ENCODE measurements around the gene TMEM165. TPM values are rescaled to one million over a fixed set of nuclear protein-coding genes. Genes with fewer than 3 reads are reported as not detected.

TMEM165 gene
- total and polyA plus RNA-seq, 2 donors = 49.8 to 125 TPM

- 76% methylated on average over 3 of the region's 3 CpGs for WGBS
- H3K27me3 ChIP-seq (ENCODE audit: control insufficient read depth in 2 of 2, insufficient read depth in 1 of 2, low read length in 1 of 2) = no peaks in the 10 kb centered on the region
- no peaks in the 10 kb centered on the region for H3K4me1 ChIP-seq (ENCODE audit: control insufficient read depth in 2 of 2, insufficient read depth in 2 of 2, low read length in 2 of 2)
- H3K27ac ChIP-seq (ENCODE audit: low read depth in 1 of 2, low read length in 1 of 2) = no peak overlapping the region
- no peak overlapping the region for H3K4me3 ChIP-seq (ENCODE audit: low read length in 2 of 2)
- H3K36me3 ChIP-seq (ENCODE audit: control insufficient read depth in 2 of 2, insufficient read depth in 2 of 2, low read length in 1 of 2) = peaks cover 5 to 46% of the 10 kb centered on the region in 2 donors
- no peaks in the 10 kb centered on the region for H3K9me3 ChIP-seq (ENCODE audit: control insufficient read depth in 2 of 2, insufficient read depth in 1 of 2, low read length in 1 of 2)
- no peak for DNase-seq (ENCODE audit: low read depth in 6 of 9, low spot score in 9 of 9)
These were observed 42.1 kb downstream of the TMEM165 start for GRCh38 chr4:55437823-55438222.

DNA sequence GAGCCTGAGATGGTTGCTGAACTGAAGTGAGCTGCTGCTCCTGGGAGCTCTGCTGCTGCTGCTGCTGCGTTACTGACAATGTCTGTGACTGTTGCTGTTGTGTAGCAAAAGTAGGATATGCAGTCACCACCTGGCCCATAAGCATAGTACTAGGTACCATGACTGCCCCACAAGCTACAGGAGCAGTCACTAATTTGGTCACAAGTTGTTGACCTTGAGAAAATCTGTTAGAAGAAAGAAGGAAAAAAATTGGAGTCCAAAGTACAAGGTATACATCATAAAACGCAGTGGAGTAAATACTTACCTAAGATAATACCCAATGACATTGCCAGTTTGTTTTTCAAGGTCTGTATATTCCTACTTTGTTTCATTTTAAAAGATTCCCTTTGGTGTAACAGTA lies 42.6 kb downstream of the TMEM165 start:
- no peak for DNase-seq (ENCODE audit: low read depth in 6 of 9, low spot score in 9 of 9)
- Histone ChIP-seq H3K36me3 (ENCODE audit: control insufficient read depth in 2 of 2, insufficient read depth in 2 of 2, low read length in 1 of 2) (peaks cover 5 to 43% of the 10 kb centered on the region in 2 donors), H3K4me3 (ENCODE audit: low read length in 2 of 2) (no peak overlapping the region), H3K4me1 (ENCODE audit: control insufficient read depth in 2 of 2, insufficient read depth in 2 of 2, low read length in 2 of 2) (no peaks in the 10 kb centered on the region), H3K27me3 (ENCODE audit: control insufficient read depth in 2 of 2, insufficient read depth in 1 of 2, low read length in 1 of 2) (no peaks in the 10 kb centered on the region), H3K9me3 (ENCODE audit: control insufficient read depth in 2 of 2, insufficient read depth in 1 of 2, low read length in 1 of 2) (no peaks in the 10 kb centered on the region), H3K27ac (ENCODE audit: low read depth in 1 of 2, low read length in 1 of 2) (no peak overlapping the region)
- WGBS = over 99% methylated on average over 2 of the region's 2 CpGs

DNA sequence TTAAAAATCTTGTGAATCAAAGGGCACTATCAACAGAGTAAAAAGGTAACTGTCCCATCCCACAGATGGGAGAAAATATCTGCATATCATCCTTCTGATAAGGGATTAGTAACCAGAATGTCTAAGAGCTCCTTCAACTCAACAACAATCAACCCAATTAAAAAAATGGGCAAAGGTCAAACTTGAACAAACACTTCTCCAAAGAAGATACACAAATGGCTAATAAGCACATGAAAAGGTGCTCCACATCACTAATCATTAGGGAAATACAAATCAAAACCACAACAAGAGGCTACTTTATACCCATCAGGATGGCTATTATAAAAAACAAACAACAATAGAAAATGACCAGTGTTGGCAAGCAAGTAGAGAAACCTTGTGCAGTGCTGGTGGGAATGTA lies 43.3 kb downstream of the TMEM165 start:
- peaks cover 5 to 38% of the 10 kb centered on the region in 2 donors for H3K36me3 ChIP-seq (ENCODE audit: control insufficient read depth in 2 of 2, insufficient read depth in 2 of 2, low read length in 1 of 2)

GRCh38 chr4:55440786-55441185 lies 45.0 kb downstream of the TMEM165 start:
- H3K4me1 ChIP-seq (ENCODE audit: control insufficient read depth in 2 of 2, insufficient read depth in 2 of 2, low read length in 2 of 2) = no peaks in the 10 kb centered on the region
- DNase-seq (ENCODE audit: low read depth in 6 of 9, low spot score in 9 of 9) = no peak
- no peak overlapping the region for H3K4me3 ChIP-seq (ENCODE audit: low read length in 2 of 2)
- no peak overlapping the region for H3K27ac ChIP-seq (ENCODE audit: low read depth in 1 of 2, low read length in 1 of 2)
- H3K27me3 ChIP-seq (ENCODE audit: control insufficient read depth in 2 of 2, insufficient read depth in 1 of 2, low read length in 1 of 2) = no peaks in the 10 kb centered on the region
- no peaks in the 10 kb centered on the region for H3K9me3 ChIP-seq (ENCODE audit: control insufficient read depth in 2 of 2, insufficient read depth in 1 of 2, low read length in 1 of 2)
- WGBS = 95% methylated on average over 2 of the region's 2 CpGs
- peaks cover 0 to 24% of the 10 kb centered on the region in 2 donors for H3K36me3 ChIP-seq (ENCODE audit: control insufficient read depth in 2 of 2, insufficient read depth in 2 of 2, low read length in 1 of 2)

More for the DNA sequence above, 43.3 kb downstream of the TMEM165 start:
- Histone ChIP-seq H3K27ac (ENCODE audit: low read depth in 1 of 2, low read length in 1 of 2) (no peak overlapping the region), H3K9me3 (ENCODE audit: control insufficient read depth in 2 of 2, insufficient read depth in 1 of 2, low read length in 1 of 2) (no peaks in the 10 kb centered on the region), H3K4me1 (ENCODE audit: control insufficient read depth in 2 of 2, insufficient read depth in 2 of 2, low read length in 2 of 2) (no peaks in the 10 kb centered on the region), H3K27me3 (ENCODE audit: control insufficient read depth in 2 of 2, insufficient read depth in 1 of 2, low read length in 1 of 2) (no peaks in the 10 kb centered on the region), H3K4me3 (ENCODE audit: low read length in 2 of 2) (no peak overlapping the region)
- DNase-seq (ENCODE audit: low read depth in 6 of 9, low spot score in 9 of 9) = no peak

- 65% methylated on average over 1 of the region's 1 CpG for WGBS
- H3K4me3 ChIP-seq (ENCODE audit: low read length in 2 of 2) = no peak overlapping the region
- no peaks in the 10 kb centered on the region for H3K4me1 ChIP-seq (ENCODE audit: control insufficient read depth in 2 of 2, insufficient read depth in 2 of 2, low read length in 2 of 2)
- H3K9me3 ChIP-seq (ENCODE audit: control insufficient read depth in 2 of 2, insufficient read depth in 1 of 2, low read length in 1 of 2) = no peaks in the 10 kb centered on the region
- no peak for DNase-seq (ENCODE audit: low read depth in 6 of 9, low spot score in 9 of 9)
- H3K27me3 ChIP-seq (ENCODE audit: control insufficient read depth in 2 of 2, insufficient read depth in 1 of 2, low read length in 1 of 2) = no peaks in the 10 kb centered on the region
- H3K36me3 ChIP-seq (ENCODE audit: control insufficient read depth in 2 of 2, insufficient read depth in 2 of 2, low read length in 1 of 2) = peaks cover 0 to 16% of the 10 kb centered on the region in 2 donors
- H3K27ac ChIP-seq (ENCODE audit: low read depth in 1 of 2, low read length in 1 of 2) = no peak overlapping the region
These were observed 46.8 kb downstream of the TMEM165 start for GRCh38 chr4:55442541-55442940.

DNA sequence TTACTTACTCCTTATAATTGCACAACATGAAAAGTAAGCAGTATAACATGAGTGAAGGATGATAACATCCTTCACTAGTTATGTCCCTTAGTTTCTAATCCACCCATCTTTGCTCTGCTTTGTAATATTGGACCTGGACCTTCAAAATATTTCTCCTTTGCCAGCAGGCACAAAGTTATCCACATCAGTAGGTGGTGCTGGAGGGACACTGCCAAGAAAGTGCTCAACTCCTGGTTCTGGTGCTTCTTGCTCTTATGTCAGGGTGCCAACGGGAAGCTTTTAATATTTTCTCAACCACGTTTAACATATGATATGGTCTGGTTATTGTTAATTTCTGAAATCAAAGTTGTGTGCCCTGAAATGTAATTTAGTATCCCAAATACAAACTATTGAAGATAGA lies 49.1 kb downstream of the TMEM165 start:
- Histone ChIP-seq H3K9me3 (ENCODE audit: control insufficient read depth in 2 of 2, insufficient read depth in 1 of 2, low read length in 1 of 2) (no peaks in the 10 kb centered on the region), H3K4me1 (ENCODE audit: control insufficient read depth in 2 of 2, insufficient read depth in 2 of 2, low read length in 2 of 2) (no peaks in the 10 kb centered on the region), H3K27me3 (ENCODE audit: control insufficient read depth in 2 of 2, insufficient read depth in 1 of 2, low read length in 1 of 2) (no peaks in the 10 kb centered on the region), H3K4me3 (ENCODE audit: low read length in 2 of 2) (no peak overlapping the region), H3K27ac (ENCODE audit: low read depth in 1 of 2, low read length in 1 of 2) (no peak overlapping the region), H3K36me3 (ENCODE audit: control insufficient read depth in 2 of 2, insufficient read depth in 2 of 2, low read length in 1 of 2) (peaks cover 0 to 16% of the 10 kb centered on the region in 2 donors)
- DNase-seq (ENCODE audit: low read depth in 6 of 9, low spot score in 9 of 9) = peak in 2 of 9 donors; percentile 2 to 20
- 93% methylated on average over 2 of the region's 2 CpGs for WGBS

- WGBS = 97% methylated on average over 2 of the region's 2 CpGs
- H3K9me3 ChIP-seq (ENCODE audit: control insufficient read depth in 2 of 2, insufficient read depth in 1 of 2, low read length in 1 of 2) = no peaks in the 10 kb centered on the region
- DNase-seq (ENCODE audit: low read depth in 6 of 9, low spot score in 9 of 9) = no peak
- H3K4me1 ChIP-seq (ENCODE audit: control insufficient read depth in 2 of 2, insufficient read depth in 2 of 2, low read length in 2 of 2) = no peaks in the 10 kb centered on the region
- no peak overlapping the region for H3K27ac ChIP-seq (ENCODE audit: low read depth in 1 of 2, low read length in 1 of 2)
- H3K4me3 ChIP-seq (ENCODE audit: low read length in 2 of 2) = no peak overlapping the region
- no peaks in the 10 kb centered on the region for H3K27me3 ChIP-seq (ENCODE audit: control insufficient read depth in 2 of 2, insufficient read depth in 1 of 2, low read length in 1 of 2)
- peaks cover 0 to 18% of the 10 kb centered on the region in 2 donors for H3K36me3 ChIP-seq (ENCODE audit: control insufficient read depth in 2 of 2, insufficient read depth in 2 of 2, low read length in 1 of 2)
These were observed 50.3 kb downstream of the TMEM165 start for GRCh38 chr4:55445921-55446577.

- WGBS = 100% methylated on average over 1 of the region's 1 CpG
- DNase-seq (ENCODE audit: low read depth in 6 of 9, low spot score in 9 of 9) = no peak
- Histone ChIP-seq H3K4me3 (ENCODE audit: low read length in 2 of 2) (no peak overlapping the region), H3K27me3 (ENCODE audit: control insufficient read depth in 2 of 2, insufficient read depth in 1 of 2, low read length in 1 of 2) (no peaks in the 10 kb centered on the region), H3K4me1 (ENCODE audit: control insufficient read depth in 2 of 2, insufficient read depth in 2 of 2, low read length in 2 of 2) (no peaks in the 10 kb centered on the region), H3K36me3 (ENCODE audit: control insufficient read depth in 2 of 2, insufficient read depth in 2 of 2, low read length in 1 of 2) (peaks cover 0 to 16% of the 10 kb centered on the region in 2 donors), H3K9me3 (ENCODE audit: control insufficient read depth in 2 of 2, insufficient read depth in 1 of 2, low read length in 1 of 2) (no peaks in the 10 kb centered on the region), H3K27ac (ENCODE audit: low read depth in 1 of 2, low read length in 1 of 2) (no peak overlapping the region)
These were observed 50.8 kb downstream of the TMEM165 start for GRCh38 chr4:55446578-55446922.

DNA sequence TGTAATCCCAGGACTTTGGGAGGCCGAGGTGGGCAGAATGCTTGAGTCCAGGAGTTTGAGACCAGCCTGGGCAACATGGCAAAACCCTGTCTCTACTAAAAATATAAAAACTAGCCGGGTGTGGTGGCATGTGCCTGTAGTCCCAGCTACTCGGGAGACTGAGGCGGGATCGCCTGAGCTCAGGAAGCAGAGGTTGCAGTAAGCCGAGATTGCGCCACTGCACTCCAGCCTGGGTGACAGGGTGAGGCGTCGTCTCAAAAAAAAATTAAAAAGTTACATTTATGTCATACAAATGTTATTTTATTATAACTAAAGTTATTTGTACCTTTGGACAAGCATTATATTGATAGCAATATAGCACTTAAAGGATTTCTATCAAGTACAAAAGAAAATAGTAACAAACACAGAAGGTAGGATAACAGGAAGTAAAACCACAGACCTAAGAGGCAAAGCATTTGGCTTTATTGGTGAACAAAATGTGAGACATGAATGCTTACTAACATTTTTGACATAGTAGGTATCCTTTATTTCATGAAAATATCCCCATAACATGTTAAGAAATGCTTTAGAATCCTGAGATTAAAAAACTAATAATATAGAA lies 51.5 kb downstream of the TMEM165 start:
- Histone ChIP-seq H3K4me3 (ENCODE audit: low read length in 2 of 2) (no peak overlapping the region), H3K4me1 (ENCODE audit: control insufficient read depth in 2 of 2, insufficient read depth in 2 of 2, low read length in 2 of 2) (no peaks in the 10 kb centered on the region), H3K27me3 (ENCODE audit: control insufficient read depth in 2 of 2, insufficient read depth in 1 of 2, low read length in 1 of 2) (no peaks in the 10 kb centered on the region), H3K36me3 (ENCODE audit: control insufficient read depth in 2 of 2, insufficient read depth in 2 of 2, low read length in 1 of 2) (peaks cover 2 to 17% of the 10 kb centered on the region in 2 donors), H3K27ac (ENCODE audit: low read depth in 1 of 2, low read length in 1 of 2) (no peak overlapping the region), H3K9me3 (ENCODE audit: control insufficient read depth in 2 of 2, insufficient read depth in 1 of 2, low read length in 1 of 2) (no peaks in the 10 kb centered on the region)
- peak in 1 of 9 donors; percentile 29 for DNase-seq (ENCODE audit: low read depth in 6 of 9, low spot score in 9 of 9)
- 96% methylated on average over 9 of the region's 9 CpGs for WGBS
